HCT116 (cell line): ENCODE measurements around the gene PPP2R5C. TPM values are rescaled to one million over a fixed set of nuclear protein-coding genes. Genes with fewer than 3 reads are reported as not detected.

Source experiments
- ATAC-seq: fragments of 200-7000 bp; cut with Tn5 transposase; 2 replicates; pipeline ENCODE4 v1.9.1; 2020; ENCODE audit warnings: mild to moderate bottlenecking, moderate library complexity
- BruUV-seq: library from RNA; stranded (reverse); fragments of 400-500 nt; replicated peaks from 2 replicates; lab custom pipeline; 2021; lab: Mats Ljungman, UMichigan
- CTCF ChIA-PET: fragments of 300-600 bp; sonication (Branson Sonifier 250); formaldehyde crosslinking; loops from one replicate; lab custom pipeline; 2021; ENCODE audit warnings: antibody characterized with exemption; lab: Charles Lee
- POLR2A ChIA-PET: fragments of 300-600, 350-600 bp; sonication (Branson Sonifier 250); formaldehyde crosslinking; loops from one replicate; lab custom pipeline; 2021; ENCODE audit warnings: antibody characterized with exemption; lab: Charles Lee
- RAD21 ChIA-PET, 2 experiments: fragments of 300-600 bp; sonication (Branson Sonifier 250); formaldehyde crosslinking; loops; one replicate each; lab custom pipeline; 2023; ENCODE audit warnings: low total read pairs in 2 of 2; ENCODE audit not compliant: uncharacterized antibody in 2 of 2, unreplicated experiment in 2 of 2, low non-redundant PET in 1 of 2; lab: Charles Lee
- DNase-seq: peaks from one replicate; pipeline ENCODE4 v3.0.0-alpha.2; 2010; ENCODE audit warnings: low read depth, low spot score
- H2AFZ ChIP-seq: fragments of 200-600 bp; shearing (Covaris generic), sonication (generic); 2 replicates; pipeline ENCODE4 v1.6.1; 2017; ENCODE audit warnings: low read depth, mixed run types, mixed read lengths, antibody characterized with exemption, low read length; ENCODE audit not compliant: poor library complexity, severe bottlenecking
- H3K27ac ChIP-seq: 2 replicates; pipeline ENCODE4 v1.5.1; 2012; ENCODE audit warnings: low read depth, low read length
- H3K27me3 ChIP-seq: fragments of 200-600 bp; sonication (generic); 2 replicates; pipeline ENCODE4 v1.6.1; 2016; ENCODE audit warnings: mixed run types, low read length, mixed read lengths; ENCODE audit not compliant: insufficient read depth
- H3K36me3 ChIP-seq, 2 experiments: fragments of 200-500 bp in 1 of 2; fragments of 200-600 bp in 1 of 2; sonication (Bioruptor generic) in 1 of 2; sonication (generic) in 1 of 2; 2 replicates each; pipeline versions ENCODE4 v1.5.1 to v1.6.1; 2014 to 2016; ENCODE audit warnings: low read length in 2 of 2, inconsistent platforms in 1 of 2, mixed read lengths in 1 of 2, mixed run types in 1 of 2; ENCODE audit not compliant: insufficient read depth in 2 of 2, control insufficient read depth in 1 of 2
- H3K4me1 ChIP-seq, 2 experiments: fragments of 200-600 bp in 1 of 2; sonication (generic) in 1 of 2; 2 replicates each; pipeline versions ENCODE4 v1.5.1 to v1.6.1; 2012 to 2017; ENCODE audit warnings: low read length in 2 of 2, inconsistent platforms in 1 of 2, mild to moderate bottlenecking in 1 of 2, mixed read lengths in 1 of 2, mixed run types in 1 of 2, moderate library complexity in 1 of 2; ENCODE audit not compliant: insufficient read depth in 2 of 2, control insufficient read depth in 1 of 2
- H3K4me2 ChIP-seq: fragments of 200-600 bp; sonication (generic); 2 replicates; pipeline ENCODE4 v1.6.1; 2017; ENCODE audit warnings: mixed run types, low read length, mixed read lengths
- H3K4me3 ChIP-seq, 2 experiments: fragments of 200-600 bp in 1 of 2; sonication (generic) in 1 of 2; replicated peaks in 1 of 2; 2 replicates each; pipeline ENCODE4 v1.5.1; 2011 to 2016; ENCODE audit warnings: low read length in 2 of 2, control low read depth in 1 of 2, low read depth in 1 of 2, mild to moderate bottlenecking in 1 of 2, mixed read lengths in 1 of 2, mixed run types in 1 of 2
- H3K79me2 ChIP-seq: fragments of 200-600 bp; sonication (generic); 2 replicates; pipeline ENCODE4 v1.6.1; 2017; ENCODE audit warnings: mild to moderate bottlenecking, mixed run types, low read length, moderate library complexity, mixed read lengths; ENCODE audit not compliant: insufficient read depth
- H3K9ac ChIP-seq: fragments of 200-600 bp; sonication (generic); 2 replicates; pipeline ENCODE4 v1.6.1; 2016; ENCODE audit warnings: low read length, mixed read lengths
- H3K9me2 ChIP-seq: fragments of 200-600 bp; sonication (generic), shearing (Covaris generic); 2 replicates; pipeline ENCODE4 v1.6.1; 2017; ENCODE audit warnings: mixed run types, mild to moderate bottlenecking, moderate library complexity; ENCODE audit not compliant: insufficient read depth
- H3K9me3 ChIP-seq, 2 experiments: fragments of 200-500 bp in 1 of 2; fragments of 200-600 bp in 1 of 2; sonication (Bioruptor generic) in 1 of 2; sonication (generic) in 1 of 2; 2 replicates each; pipeline ENCODE4 v1.6.1; 2014 to 2017; ENCODE audit warnings: low read length in 2 of 2, mixed read lengths in 2 of 2, inconsistent platforms in 1 of 2, low read depth in 1 of 2, mild to moderate bottlenecking in 1 of 2, mixed run types in 1 of 2, moderate library complexity in 1 of 2; ENCODE audit not compliant: control insufficient read depth in 1 of 2, insufficient read depth in 1 of 2
- H4K20me1 ChIP-seq: fragments of 200-600 bp; sonication (generic), shearing (Covaris generic); 2 replicates; pipeline ENCODE4 v1.6.1; 2017; ENCODE audit warnings: mixed run types, mild to moderate bottlenecking, moderate library complexity; ENCODE audit not compliant: insufficient read depth
- CEBPB ChIP-seq: IDR thresholded peaks from 2 replicates; pipeline ENCODE4 v1.6.1; 2012; ENCODE audit warnings: low read depth
- EGR1 ChIP-seq: IDR thresholded peaks from 2 replicates; pipeline ENCODE4 v1.6.1; 2012; ENCODE audit warnings: low read depth
- EZH2 ChIP-seq: fragments of 200-600 bp; sonication (generic); IDR thresholded peaks from 2 replicates; pipeline ENCODE4 v1.6.1; 2017; ENCODE audit warnings: antibody characterized with exemption, mixed run types
- FOSL1 ChIP-seq: IDR thresholded peaks from 2 replicates; pipeline ENCODE4 v1.6.1; 2012; ENCODE audit warnings: low read depth
- JUND ChIP-seq: IDR thresholded peaks from 2 replicates; pipeline ENCODE4 v1.6.1; 2012
- MAX ChIP-seq: IDR thresholded peaks from 2 replicates; pipeline ENCODE4 v1.6.1; 2012
- SP1 ChIP-seq: IDR thresholded peaks from 2 replicates; pipeline ENCODE4 v1.6.1; 2012; ENCODE audit warnings: low read depth
- SRF ChIP-seq: IDR thresholded peaks from 2 replicates; pipeline ENCODE4 v1.6.1; 2012; ENCODE audit warnings: low read depth
- YY1 ChIP-seq: IDR thresholded peaks from 2 replicates; pipeline ENCODE4 v1.6.1; 2011; ENCODE audit warnings: low read length, low read depth, moderate library complexity, mild to moderate bottlenecking; ENCODE audit not compliant: insufficient replicate concordance; ENCODE audit errors: extremely low read depth
- ZNF274 ChIP-seq: fragments of 200-500 bp; sonication (Bioruptor generic); IDR thresholded peaks from 2 replicates; pipeline ENCODE4 v1.6.1; 2014; ENCODE audit warnings: mild to moderate bottlenecking, low read depth, low read length, inconsistent platforms
- intact Hi-C: fragments of 100-400 bp; cut with micrococcal nuclease; formaldehyde crosslinking; loops from 2 replicates; pipeline ENCODE4 v1.10.0; 2022
- total RNA-seq: library from RNA; stranded (reverse); gene quantifications from one replicate; pipeline ENCODE4 v1.2.1, GENCODE V29; 2021; ENCODE audit not compliant: unreplicated experiment
- TF ChIP-seq, protein P1 (sequence below): IDR thresholded peaks from 2 replicates; pipeline ENCODE4 v1.6.1; 2012; ENCODE audit warnings: low read depth
- TF ChIP-seq, protein P2 (sequence below): IDR thresholded peaks from 2 replicates; pipeline ENCODE4 v1.6.1; 2011; ENCODE audit warnings: mild to moderate bottlenecking, low read length, moderate library complexity; ENCODE audit not compliant: insufficient replicate concordance; ENCODE audit errors: extremely low read depth

Gene PPP2R5C
- total RNA-seq, 1 experiment from 2014 or later: 117 TPM

DNA sequence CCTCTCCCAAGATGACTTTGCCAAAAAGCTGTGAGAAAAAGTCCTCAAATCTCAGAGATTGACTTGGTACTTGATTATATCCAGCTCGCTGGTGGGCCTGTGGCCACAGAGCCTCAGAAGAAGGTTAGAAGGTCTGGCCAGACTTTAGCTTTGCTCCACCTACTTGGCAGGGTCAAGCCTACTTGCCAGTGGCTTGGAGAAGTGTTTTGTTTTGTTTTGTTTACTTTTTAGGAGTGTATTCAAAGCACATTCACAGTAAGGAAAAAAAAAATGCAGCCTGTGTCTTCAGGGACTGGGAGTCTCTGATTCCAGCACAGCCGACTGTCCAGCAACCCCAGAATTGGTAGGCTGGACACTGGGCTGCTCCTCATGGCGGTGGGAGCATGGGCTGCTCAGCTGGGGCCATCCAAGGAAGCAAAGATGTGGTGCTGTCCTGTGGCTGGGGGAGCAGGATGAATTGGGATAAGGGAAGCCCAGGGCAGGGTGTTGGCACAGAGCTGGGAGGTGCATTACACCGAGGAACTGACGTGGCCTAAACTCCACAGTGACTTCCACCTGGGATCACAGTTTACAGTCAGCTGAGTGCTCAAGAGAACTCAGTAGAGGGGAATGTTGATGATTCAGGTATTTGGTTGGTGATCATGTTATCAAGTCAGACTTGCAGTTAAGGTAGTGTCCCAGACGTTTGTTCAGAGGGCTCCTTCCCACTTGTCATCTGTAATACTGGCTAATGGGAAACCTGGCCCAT lies 73.5 kb downstream of the PPP2R5C start (continued):
- TF ChIP-seq, protein P1, sequence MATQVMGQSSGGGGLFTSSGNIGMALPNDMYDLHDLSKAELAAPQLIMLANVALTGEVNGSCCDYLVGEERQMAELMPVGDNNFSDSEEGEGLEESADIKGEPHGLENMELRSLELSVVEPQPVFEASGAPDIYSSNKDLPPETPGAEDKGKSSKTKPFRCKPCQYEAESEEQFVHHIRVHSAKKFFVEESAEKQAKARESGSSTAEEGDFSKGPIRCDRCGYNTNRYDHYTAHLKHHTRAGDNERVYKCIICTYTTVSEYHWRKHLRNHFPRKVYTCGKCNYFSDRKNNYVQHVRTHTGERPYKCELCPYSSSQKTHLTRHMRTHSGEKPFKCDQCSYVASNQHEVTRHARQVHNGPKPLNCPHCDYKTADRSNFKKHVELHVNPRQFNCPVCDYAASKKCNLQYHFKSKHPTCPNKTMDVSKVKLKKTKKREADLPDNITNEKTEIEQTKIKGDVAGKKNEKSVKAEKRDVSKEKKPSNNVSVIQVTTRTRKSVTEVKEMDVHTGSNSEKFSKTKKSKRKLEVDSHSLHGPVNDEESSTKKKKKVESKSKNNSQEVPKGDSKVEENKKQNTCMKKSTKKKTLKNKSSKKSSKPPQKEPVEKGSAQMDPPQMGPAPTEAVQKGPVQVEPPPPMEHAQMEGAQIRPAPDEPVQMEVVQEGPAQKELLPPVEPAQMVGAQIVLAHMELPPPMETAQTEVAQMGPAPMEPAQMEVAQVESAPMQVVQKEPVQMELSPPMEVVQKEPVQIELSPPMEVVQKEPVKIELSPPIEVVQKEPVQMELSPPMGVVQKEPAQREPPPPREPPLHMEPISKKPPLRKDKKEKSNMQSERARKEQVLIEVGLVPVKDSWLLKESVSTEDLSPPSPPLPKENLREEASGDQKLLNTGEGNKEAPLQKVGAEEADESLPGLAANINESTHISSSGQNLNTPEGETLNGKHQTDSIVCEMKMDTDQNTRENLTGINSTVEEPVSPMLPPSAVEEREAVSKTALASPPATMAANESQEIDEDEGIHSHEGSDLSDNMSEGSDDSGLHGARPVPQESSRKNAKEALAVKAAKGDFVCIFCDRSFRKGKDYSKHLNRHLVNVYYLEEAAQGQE: no peak
- TF ChIP-seq MAX: no peak
- TF ChIP-seq, protein P2, sequence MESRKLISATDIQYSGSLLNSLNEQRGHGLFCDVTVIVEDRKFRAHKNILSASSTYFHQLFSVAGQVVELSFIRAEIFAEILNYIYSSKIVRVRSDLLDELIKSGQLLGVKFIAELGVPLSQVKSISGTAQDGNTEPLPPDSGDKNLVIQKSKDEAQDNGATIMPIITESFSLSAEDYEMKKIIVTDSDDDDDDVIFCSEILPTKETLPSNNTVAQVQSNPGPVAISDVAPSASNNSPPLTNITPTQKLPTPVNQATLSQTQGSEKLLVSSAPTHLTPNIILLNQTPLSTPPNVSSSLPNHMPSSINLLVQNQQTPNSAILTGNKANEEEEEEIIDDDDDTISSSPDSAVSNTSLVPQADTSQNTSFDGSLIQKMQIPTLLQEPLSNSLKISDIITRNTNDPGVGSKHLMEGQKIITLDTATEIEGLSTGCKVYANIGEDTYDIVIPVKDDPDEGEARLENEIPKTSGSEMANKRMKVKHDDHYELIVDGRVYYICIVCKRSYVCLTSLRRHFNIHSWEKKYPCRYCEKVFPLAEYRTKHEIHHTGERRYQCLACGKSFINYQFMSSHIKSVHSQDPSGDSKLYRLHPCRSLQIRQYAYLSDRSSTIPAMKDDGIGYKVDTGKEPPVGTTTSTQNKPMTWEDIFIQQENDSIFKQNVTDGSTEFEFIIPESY: no peak
- TF ChIP-seq FOSL1: no peak
- no peak for TF ChIP-seq ZNF274

- ChIA-PET RAD21 (no interaction called here), CTCF (no interaction called here)
Measured at GRCh38 chr14:101835566-101835965, 74.1 kb downstream of the PPP2R5C start.

More at GRCh38 chr14:101835566-101835965, 74.1 kb downstream of the PPP2R5C start:
- Histone ChIP-seq H3K9me3 (no peaks in the 10 kb centered on the region), H3K9me2 (no peaks in the 10 kb centered on the region), H3K4me2 (no peak overlapping the region), H3K4me1 (0 out of 4 replicates have a peak, but pooled peaks cover 0 to 2% of the 10 kb centered on the region in 2 experiments), H4K20me1 (0 out of 2 replicates have a peak, but pooled peaks cover 4% of the 10 kb centered on the region), H3K27me3 (no peaks in the 10 kb centered on the region), H2AFZ (no peak overlapping the region), H3K4me3 (no peak overlapping the region), H3K27ac (no peak overlapping the region), H3K79me2 (peaks cover 74% of the 10 kb centered on the region), H3K9ac (no peak overlapping the region), H3K36me3 (no peaks in the 10 kb centered on the region)
- no peak for DNase-seq
- no peak for TF ChIP-seq CEBPB
- TF ChIP-seq SP1: no peak
- TF ChIP-seq EGR1: no peak
- no peak for TF ChIP-seq JUND
- TF ChIP-seq YY1: no peak
- no peak for TF ChIP-seq SRF
- TF ChIP-seq FOSL1: no peak
- TF ChIP-seq EZH2: no peak
- ATAC-seq: no peak
- no TSS peak for BruUV-seq
- intact Hi-C loops: no loop called here
- POLR2A ChIA-PET: no interaction called here
